GDM1 (cell line): Measurements from ENCODE around the gene NCAM1.
"Not testable (repeated sequence)": the region's sequence is repeated elsewhere in the genome, so short reads cannot be mapped to it uniquely, and the experiment has no call there.

ENCODE experiments used
- DNase-seq: peaks from one replicate; lab custom pipeline; 2025; lab: John Stamatoyannopoulos, UW

Gene NCAM1

GRCh38 chr11:113021111-113021510 is 59.9 kb downstream of the NCAM1 start:
- no peak for DNase-seq

GRCh38 chr11:113022262-113022661 is 61.0 kb downstream of the NCAM1 start:
- DNase-seq, result no peak

- no peak for DNase-seq
Observed at GRCh38 chr11:113023228-113023627, 62.0 kb downstream of the NCAM1 start.

DNA sequence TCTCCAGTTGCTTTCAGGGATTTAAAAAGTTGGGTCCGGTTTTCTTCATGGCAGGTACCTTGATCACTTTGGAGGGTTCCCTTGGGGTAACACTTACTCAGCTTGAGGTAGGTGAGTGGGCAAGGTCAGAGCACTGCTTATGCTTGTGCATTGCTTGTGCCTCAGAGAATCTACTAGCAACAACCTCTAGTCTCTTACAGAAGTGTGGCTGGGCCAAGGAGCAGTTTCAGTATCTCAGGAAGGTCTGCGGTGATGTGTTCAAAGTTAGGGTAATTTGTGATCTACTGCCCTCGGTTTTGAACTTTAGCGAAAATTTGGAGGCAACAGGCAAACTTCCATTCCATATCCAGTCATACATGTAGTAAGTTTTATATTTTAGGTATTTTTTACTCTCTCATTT is 62.8 kb downstream of the NCAM1 start:
- DNase-seq, result no peak

GRCh38 chr11:113026778-113027177 is 65.6 kb downstream of the NCAM1 start:
- no peak for DNase-seq

GRCh38 chr11:113034576-113034975 is 73.4 kb downstream of the NCAM1 start:
- DNase-seq, result no peak

DNA sequence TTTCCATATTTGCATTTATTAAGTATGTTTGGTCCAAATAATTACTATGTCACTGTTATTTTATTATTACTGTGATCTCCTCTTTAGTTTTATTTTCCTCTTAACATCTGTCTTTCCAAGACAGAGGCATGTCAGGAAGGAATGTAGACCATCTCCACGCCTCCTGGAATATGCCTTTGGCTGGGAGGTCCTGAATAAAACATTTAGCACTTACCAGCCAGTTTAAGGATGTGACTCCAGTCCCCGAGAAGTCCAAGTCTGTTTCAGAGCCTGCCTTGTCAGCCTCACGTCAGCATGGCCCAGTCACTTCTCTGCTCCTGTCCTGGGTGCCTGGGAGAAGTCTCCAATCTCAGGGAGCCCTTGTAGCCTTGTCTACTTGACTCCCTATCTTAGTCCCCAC is 74.5 kb downstream of the NCAM1 start:
- DNase-seq, result no peak

- DNase-seq, result no peak
Observed at GRCh38 chr11:113043698-113044097, 82.5 kb downstream of the NCAM1 start.

- no peak for DNase-seq
Observed at GRCh38 chr11:113045146-113045545, 83.9 kb downstream of the NCAM1 start.

DNA sequence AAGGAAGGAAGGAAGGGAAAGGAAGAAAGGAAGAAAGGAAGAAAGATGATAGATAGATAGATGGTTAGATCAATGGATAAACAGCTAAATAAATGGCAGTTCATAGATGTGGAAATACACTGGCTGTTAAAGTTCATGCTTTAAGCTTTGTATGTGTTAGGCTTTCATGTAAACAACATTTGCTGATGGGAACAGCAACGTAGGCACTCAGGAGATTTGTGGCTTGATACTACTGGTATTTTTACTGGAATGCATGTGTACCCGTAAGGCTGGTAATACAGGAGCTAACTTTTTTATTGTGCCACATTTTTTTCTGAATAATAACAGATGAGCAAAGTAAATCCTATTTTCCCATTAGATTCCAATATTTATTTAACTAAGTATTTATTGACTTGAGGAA is 85.6 kb downstream of the NCAM1 start:
- no peak for DNase-seq

DNA sequence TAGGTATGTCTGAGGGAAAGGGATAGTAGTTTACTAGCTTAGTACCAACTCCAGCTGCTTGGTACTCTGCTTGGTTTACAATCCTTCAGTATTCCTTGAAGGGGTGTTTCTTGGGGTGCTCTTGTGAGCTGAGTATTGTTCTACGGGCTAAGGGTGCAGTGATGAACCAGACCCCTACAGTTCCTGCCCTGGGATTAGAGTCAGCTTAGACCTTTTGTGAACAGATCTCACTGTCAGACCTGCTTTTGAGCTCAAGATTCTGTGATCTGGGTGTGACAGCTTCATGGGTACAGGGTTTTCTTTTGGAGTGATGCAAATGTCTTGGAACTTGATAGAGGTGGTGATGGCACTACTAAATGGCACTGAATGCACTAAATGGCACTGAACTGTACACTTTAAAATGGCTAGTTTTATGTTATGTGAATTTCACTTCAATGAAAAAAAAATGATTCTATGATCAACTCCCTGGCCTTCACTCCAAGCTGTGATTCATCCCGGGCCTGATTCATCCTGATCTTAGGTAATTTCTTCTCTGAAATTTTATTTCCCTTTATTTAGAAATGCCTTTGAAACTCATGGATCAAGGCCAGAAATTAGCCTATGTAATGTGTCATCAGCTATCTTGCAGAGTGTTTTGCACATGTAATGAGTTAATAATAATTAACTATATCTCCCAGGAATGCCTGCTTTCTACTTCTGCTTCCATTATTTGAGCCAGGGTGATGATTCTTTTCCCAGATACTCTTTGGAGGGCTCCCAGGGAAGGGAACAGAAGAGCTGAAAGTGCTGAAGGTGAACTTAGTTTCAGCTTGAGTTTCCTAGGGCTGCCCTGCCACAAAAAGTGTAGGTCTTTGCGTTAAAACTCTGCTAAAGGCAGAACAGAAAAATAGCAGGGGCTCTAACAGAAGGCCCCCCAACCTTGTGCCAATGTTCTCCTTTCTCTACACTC is 87.9 kb downstream of the NCAM1 start:
- DNase-seq, result no peak

DNA sequence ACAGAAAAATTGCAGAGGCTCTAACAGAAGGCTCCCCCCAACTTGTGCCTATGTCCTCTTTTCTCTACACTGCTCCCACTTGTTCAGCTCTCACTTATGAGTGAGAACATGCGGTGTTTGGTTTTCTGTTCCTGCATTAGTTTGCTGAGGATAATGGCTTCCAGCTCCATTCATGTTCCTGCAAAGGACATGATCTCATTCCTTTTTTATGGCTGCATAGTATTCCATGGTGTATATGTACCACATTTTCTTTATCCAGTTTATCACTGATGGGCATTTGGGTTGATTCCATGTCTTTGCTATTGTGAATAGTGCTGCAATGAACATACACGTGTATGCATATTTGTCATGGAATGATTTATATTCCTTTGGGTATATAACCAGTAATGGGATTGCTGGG is 91.8 kb downstream of the NCAM1 start:
- not testable (repeated sequence) for DNase-seq

- no peak for DNase-seq
Observed at GRCh38 chr11:113057038-113057437, 95.8 kb downstream of the NCAM1 start.

DNA sequence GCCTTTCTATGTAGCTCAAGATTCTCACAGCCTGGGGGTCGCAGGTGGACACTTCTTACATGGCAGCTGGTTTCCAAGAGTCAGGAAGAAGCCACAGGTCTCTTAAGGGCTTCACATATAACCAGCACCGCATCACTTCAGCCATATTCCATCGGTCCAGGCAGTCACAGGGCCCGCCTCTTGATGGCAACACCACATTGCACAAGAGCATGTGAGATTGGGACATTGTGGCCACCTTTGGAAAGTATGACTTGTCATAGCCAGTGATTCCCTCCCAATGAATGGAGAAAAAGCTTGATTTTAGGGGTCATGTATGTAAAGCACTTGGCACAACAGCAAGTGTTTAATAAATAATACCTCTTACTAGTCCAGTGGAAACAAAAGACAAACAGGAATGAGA is 98.3 kb downstream of the NCAM1 start:
- no peak for DNase-seq

DNA sequence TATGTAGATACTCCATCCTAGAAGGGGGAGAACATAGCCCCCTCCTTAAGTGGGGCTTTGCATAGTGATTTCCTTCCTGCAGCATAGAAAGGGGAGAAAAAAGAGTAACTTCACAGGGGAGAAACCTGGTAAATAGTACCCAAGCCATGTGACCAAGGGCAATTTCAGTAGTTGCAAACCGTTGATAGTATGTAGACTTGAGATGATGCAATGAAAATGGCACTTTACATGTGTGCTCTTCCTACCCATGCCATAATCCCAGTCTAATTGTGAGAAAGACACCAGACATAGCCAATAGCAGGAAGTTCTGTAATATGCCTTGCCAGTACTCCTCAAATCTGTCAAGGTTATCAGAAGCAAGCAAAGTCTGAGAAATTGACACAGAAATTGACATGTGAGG is 104.1 kb downstream of the NCAM1 start:
- no peak for DNase-seq

DNA sequence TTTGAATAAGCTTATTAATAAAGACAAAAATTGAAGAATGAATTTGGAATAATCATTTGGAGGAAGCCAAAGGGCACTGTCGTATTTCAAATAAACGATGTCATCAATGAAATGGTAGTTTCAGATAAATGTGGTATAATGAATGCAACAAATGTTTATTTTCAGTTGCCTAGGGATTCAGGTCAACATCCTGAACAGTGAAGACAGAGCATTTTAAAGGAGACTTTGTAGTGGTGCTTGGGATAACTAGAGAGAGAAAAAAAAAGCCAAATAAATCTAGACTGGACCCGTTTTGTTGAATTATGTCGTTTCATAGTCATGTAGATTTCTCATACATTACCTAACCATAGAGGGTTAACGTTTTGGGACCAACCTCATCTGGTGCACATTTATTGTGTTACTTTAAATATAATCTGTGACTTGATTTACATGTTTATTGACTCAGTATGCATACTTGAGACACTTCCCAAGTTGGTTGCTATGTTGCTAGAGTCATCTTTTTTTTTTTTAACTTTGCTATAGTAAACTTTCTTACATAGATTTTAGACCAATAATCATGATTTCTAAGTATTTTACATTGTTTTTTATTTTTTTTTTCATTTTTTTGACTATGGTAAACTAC is 111.1 kb downstream of the NCAM1 start:
- DNase-seq, result no peak

- no peak for DNase-seq
Observed at GRCh38 chr11:113073290-113073953, 112.2 kb downstream of the NCAM1 start.

GRCh38 chr11:113075586-113076095 is 114.4 kb downstream of the NCAM1 start:
- DNase-seq, result no peak

GRCh38 chr11:113077379-113077778 is 116.2 kb downstream of the NCAM1 start:
- DNase-seq, result no peak

- DNase-seq, result no peak
Observed at GRCh38 chr11:113082341-113082955, 121.2 kb downstream of the NCAM1 start.

- no peak for DNase-seq
Observed at GRCh38 chr11:113083571-113083970, 122.4 kb downstream of the NCAM1 start.

- no peak for DNase-seq
Observed at GRCh38 chr11:113084297-113084696, 123.1 kb downstream of the NCAM1 start.
